ENCODE data around the gene RASL11B. TPM values are rescaled to one million over a fixed set of nuclear protein-coding genes. Genes with fewer than 3 reads are reported as not detected.

RASL11B gene
- total RNA-seq, 1 experiment from 2014 or later, result 1.2 TPM

GRCh38 chr4:52863324-52863723 lies 1.2 kb downstream of the RASL11B start:
- H3K36me3 ChIP-seq, result peaks cover 10% of the 10 kb centered on the region
- H3K9me3 ChIP-seq, result no peaks in the 10 kb centered on the region
- no peak for DNase-seq
- peaks cover 9% of the 10 kb centered on the region for H3K27me3 ChIP-seq
- H3K4me3 ChIP-seq, result no peak overlapping the region

DNA sequence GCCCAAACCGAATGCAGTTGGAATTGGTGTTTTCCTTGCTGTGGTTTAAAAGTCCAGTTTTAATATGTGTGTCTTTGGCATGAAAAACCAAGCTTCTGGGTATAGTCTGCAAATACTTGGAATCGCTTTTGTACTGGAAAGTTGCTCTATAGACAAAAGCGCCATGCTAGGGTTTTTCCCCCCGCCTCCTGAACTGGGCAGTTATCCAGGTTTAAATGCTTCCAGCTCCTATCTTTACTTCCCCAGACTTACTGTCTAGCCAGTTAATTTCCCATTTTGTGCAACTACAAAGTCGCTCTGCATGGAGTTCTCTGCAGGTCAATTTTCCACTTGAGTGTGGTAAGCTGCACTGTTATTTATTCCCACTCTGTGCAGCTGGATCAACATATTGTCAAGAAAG lies 2.7 kb downstream of the RASL11B start:
- Histone ChIP-seq H3K27me3 (peaks cover 9% of the 10 kb centered on the region), H3K4me3 (no peak overlapping the region), H3K9me3 (no peaks in the 10 kb centered on the region), H3K36me3 (peaks cover 10% of the 10 kb centered on the region)
- no peak for DNase-seq

DNA sequence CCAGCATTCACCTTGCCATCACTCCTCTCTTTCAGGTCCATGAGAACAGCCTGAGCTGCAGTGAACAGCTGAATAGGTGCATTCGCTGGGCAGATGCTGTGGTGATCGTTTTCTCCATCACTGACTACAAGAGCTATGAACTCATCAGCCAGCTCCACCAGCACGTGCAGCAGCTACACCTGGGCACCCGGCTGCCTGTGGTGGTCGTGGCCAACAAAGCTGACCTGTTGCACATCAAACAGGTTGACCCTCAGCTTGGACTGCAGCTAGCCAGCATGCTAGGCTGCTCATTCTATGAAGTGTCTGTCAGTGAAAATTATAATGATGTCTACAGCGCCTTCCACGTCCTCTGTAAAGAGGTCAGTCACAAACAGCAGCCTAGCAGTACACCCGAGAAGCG lies 3.2 kb downstream of the RASL11B start:
- no peak for DNase-seq
- no peak overlapping the region for H3K4me3 ChIP-seq
- H3K36me3 ChIP-seq, result peaks cover 11% of the 10 kb centered on the region
- peaks cover 7% of the 10 kb centered on the region for H3K27me3 ChIP-seq
- H3K9me3 ChIP-seq, result no peaks in the 10 kb centered on the region

DNA sequence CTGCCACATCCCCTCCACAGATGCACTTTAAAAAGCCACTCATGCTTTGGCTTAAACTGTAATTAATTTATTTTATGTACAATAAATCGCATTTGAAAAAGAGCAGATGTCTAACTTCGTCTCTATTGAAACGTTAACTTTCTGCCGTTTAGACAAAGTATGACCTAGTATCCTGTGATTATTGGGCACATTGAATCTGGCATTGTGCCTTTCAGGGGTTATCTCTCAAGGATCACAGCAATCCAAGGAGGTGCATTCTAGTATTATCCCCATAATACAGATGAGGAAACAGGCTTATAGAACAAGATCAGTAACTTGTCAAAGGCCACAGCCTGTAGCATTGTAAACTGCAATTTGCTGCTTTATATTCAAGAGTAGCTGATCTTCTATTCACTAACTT lies 4.6 kb downstream of the RASL11B start:
- Histone ChIP-seq H3K36me3 (peaks cover 26% of the 10 kb centered on the region), H3K4me3 (no peak overlapping the region), H3K27me3 (no peaks in the 10 kb centered on the region; the same call in 1 of the 2 replicates), H3K9me3 (no peaks in the 10 kb centered on the region)
- no peak for DNase-seq

GRCh38 chr4:52867163-52867562 lies 5.0 kb downstream of the RASL11B start:
- Histone ChIP-seq H3K36me3 (peaks cover 29% of the 10 kb centered on the region), H3K27me3 (no peaks in the 10 kb centered on the region; the same call in 1 of the 2 replicates), H3K9me3 (no peaks in the 10 kb centered on the region), H3K4me3 (no peak overlapping the region)
- DNase-seq, result no peak

- DNase-seq, result no peak
- H3K36me3 ChIP-seq, result peaks cover 36% of the 10 kb centered on the region
- no peak overlapping the region for H3K4me3 ChIP-seq
- H3K9me3 ChIP-seq, result no peaks in the 10 kb centered on the region
- no peaks in the 10 kb centered on the region for H3K27me3 ChIP-seq
These were observed 6.0 kb downstream of the RASL11B start for GRCh38 chr4:52868133-52868532.

DNA sequence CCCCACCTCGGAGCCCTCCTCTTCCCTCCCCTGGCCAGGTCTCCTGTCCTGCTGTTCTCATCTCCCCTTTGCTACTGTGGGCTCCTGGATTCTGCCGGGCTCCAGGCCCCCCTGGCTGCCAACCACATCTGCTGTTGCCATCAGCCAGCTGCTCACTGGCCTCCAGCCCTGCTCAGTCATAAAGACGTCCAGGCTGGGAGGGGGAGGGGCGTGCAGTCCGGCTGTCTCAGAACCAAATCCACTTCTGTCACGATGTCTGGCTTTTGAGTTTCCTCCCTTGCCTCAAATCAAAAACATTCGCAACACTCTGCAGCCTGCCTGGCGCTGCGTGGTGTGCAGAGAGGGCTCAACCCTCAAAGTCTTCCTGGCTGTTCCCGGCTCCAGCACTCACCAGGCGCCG lies 7.1 kb downstream of the RASL11B start:
- peak; percentile 53 for DNase-seq
- Histone ChIP-seq H3K36me3 (peaks cover 45% of the 10 kb centered on the region), H3K4me3 (no peak overlapping the region), H3K9me3 (no peaks in the 10 kb centered on the region), H3K27me3 (no peaks in the 10 kb centered on the region)

- no peak for DNase-seq
- Histone ChIP-seq H3K9me3 (no peaks in the 10 kb centered on the region), H3K4me3 (no peak overlapping the region), H3K27me3 (no peaks in the 10 kb centered on the region), H3K36me3 (peaks cover 49% of the 10 kb centered on the region)
These were observed 7.5 kb downstream of the RASL11B start for GRCh38 chr4:52869656-52870055.

DNA sequence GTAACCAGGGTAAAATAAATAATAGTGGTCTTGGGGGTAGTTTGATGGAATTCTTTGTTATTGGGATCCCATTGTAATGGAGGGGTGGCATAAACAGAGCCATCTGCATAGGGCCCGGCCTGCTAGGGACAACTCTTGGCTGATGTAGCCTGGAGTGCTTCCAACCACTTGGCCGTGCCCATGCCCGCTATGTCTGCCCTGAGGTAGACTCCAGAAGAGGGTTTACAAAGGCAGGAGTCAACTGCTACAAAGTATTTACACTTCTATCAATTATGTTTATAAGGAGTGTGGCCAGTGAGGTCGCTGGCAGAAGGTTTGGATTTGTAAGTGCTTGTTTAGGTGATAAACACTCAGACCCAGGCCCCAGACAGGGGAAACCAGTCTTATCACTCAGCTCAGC lies 8.1 kb downstream of the RASL11B start:
- Histone ChIP-seq H3K36me3 (peaks cover 51% of the 10 kb centered on the region), H3K9me3 (no peaks in the 10 kb centered on the region), H3K4me3 (no peak overlapping the region), H3K27me3 (no peaks in the 10 kb centered on the region)
- DNase-seq, result no peak

DNA sequence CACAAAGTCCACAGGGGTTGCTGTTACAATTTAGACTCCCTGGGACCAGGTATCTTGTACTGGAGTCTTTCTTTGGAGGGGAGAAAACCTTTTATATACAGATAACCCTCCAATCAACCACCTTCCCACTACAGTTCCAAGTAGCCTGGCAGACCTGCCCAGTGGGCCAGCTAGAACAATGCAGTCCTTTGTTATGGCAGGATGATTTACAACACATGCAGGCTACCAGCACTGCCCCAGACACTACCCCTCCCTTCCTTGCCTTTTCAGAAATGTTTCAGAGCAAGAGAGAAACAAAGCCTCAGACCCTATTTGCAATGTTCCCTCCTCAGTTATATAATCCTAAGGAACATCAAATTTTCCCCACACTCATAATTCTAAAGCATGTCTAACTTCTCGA lies 11.1 kb downstream of the RASL11B start:
- Histone ChIP-seq H3K27me3 (no peaks in the 10 kb centered on the region), H3K9me3 (no peaks in the 10 kb centered on the region), H3K4me3 (no peak overlapping the region), H3K36me3 (peaks cover 43% of the 10 kb centered on the region)
- no peak for DNase-seq

DNA sequence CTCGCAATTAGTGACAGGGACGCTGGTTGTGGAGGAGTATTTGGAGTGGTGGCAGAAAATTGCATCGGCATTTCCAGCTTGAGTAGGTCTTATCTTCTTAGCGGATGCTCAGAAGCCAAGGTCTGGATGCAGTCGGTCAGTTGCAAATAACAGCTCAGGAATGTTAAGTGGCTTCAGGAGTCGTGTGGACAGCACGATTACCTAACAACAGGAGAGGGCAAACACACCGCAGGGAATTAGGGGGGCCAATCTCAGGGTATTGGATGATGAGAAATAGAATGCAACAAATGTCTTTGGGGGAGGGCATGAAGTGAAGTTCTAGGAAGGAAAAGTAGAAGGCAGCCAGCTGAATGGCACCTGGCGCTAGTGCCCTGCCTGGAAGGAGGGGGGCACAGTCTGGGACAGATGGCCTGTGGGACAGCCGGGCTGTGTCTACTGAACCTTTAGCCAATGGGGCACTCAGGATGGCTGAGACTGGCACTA lies 11.8 kb downstream of the RASL11B start:
- H3K4me3 ChIP-seq, result no peak overlapping the region
- DNase-seq, result no peak
- H3K9me3 ChIP-seq, result no peaks in the 10 kb centered on the region
- H3K36me3 ChIP-seq, result peaks cover 43% of the 10 kb centered on the region
- no peaks in the 10 kb centered on the region for H3K27me3 ChIP-seq

GRCh38 chr4:52874948-52875347 lies 12.8 kb downstream of the RASL11B start:
- DNase-seq, result no peak
- H3K27me3 ChIP-seq, result no peaks in the 10 kb centered on the region
- H3K4me3 ChIP-seq, result no peak overlapping the region
- H3K9me3 ChIP-seq, result no peaks in the 10 kb centered on the region
- peaks cover 45% of the 10 kb centered on the region for H3K36me3 ChIP-seq

DNA sequence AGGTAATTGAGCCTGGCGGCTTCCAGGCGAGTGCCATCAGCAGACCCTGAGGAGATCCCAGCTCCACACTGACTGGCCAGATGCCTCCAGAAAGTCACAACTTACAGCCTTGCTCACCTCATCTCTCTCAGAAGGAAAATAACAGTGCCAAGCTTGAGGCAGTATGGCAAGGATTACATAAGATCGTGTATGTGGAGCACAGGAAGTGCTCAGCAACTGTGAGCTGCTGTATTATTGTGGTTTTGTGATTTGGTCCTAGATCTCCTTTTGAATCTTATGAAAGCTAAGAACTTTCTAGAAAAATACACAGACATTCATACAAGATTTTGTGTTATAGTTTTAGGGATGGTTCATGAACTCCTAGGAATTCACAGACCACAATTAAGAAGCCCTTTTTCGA lies 14.0 kb downstream of the RASL11B start:
- no peak for DNase-seq
- Histone ChIP-seq H3K36me3 (peaks cover 37% of the 10 kb centered on the region), H3K9me3 (no peaks in the 10 kb centered on the region), H3K27me3 (no peaks in the 10 kb centered on the region), H3K4me3 (no peak overlapping the region)

- H3K4me3 ChIP-seq, result no peak overlapping the region
- H3K27me3 ChIP-seq, result no peaks in the 10 kb centered on the region
- peaks cover 27% of the 10 kb centered on the region for H3K36me3 ChIP-seq
- no peak for DNase-seq
- H3K9me3 ChIP-seq, result no peaks in the 10 kb centered on the region
These were observed 14.9 kb downstream of the RASL11B start for GRCh38 chr4:52877036-52877435.

- no peaks in the 10 kb centered on the region for H3K9me3 ChIP-seq
- DNase-seq, result no peak
- H3K27me3 ChIP-seq, result no peaks in the 10 kb centered on the region
- H3K4me3 ChIP-seq, result no peak overlapping the region
- H3K36me3 ChIP-seq, result peaks cover 25% of the 10 kb centered on the region
These were observed 15.6 kb downstream of the RASL11B start for GRCh38 chr4:52877694-52878093.

DNA sequence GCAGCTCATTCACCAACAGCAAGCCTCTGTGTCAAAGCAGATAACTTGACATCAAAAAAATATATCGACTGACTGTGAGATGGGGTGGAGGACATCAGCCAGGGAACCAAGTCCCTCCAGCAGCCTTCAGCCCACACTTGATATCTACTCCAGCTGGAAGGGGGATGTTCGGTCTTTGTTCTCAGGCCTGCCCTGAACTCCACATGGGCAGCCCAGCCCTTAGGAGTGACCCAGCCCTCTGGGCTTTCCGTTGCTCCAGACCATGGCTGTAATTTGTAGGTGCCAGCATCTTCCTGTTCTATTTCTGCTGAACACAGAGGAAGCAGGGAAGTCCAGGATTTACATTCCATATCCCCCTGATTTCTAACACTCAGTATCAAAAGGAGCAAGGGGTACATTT lies 17.4 kb downstream of the RASL11B start:
- H3K9me3 ChIP-seq, result no peaks in the 10 kb centered on the region
- DNase-seq, result no peak
- H3K4me3 ChIP-seq, result no peak overlapping the region
- H3K36me3 ChIP-seq, result peaks cover 19% of the 10 kb centered on the region
- H3K27me3 ChIP-seq, result no peaks in the 10 kb centered on the region

- peaks cover 19% of the 10 kb centered on the region for H3K36me3 ChIP-seq
- H3K4me3 ChIP-seq, result no peak overlapping the region
- DNase-seq, result no peak
- no peaks in the 10 kb centered on the region for H3K9me3 ChIP-seq
- H3K27me3 ChIP-seq, result no peaks in the 10 kb centered on the region
These were observed 18.9 kb downstream of the RASL11B start for GRCh38 chr4:52880994-52881393.

GRCh38 chr4:52883183-52883621 lies 21.1 kb downstream of the RASL11B start:
- peaks cover 22% of the 10 kb centered on the region for H3K36me3 ChIP-seq
- H3K9me3 ChIP-seq, result no peaks in the 10 kb centered on the region
- DNase-seq, result no peak
- H3K4me3 ChIP-seq, result no peak overlapping the region
- no peaks in the 10 kb centered on the region for H3K27me3 ChIP-seq
